Stimulated activated naive CD8-positive, alpha-beta T cell treated with anti-CD3 and anti-CD28 coated beads, Interleukin-15, amount 100 ng/mL, for 72 hours (primary cell): ENCODE data around the gene HIPK1.

ENCODE experiments used
- ATAC-seq: fragments of 150-1000 bp; cut with Tn5 transposase; 2 replicates; pipeline ENCODE4 v1.10.0; 2021; ENCODE audit warnings: mild to moderate bottlenecking, moderate library complexity
- DNase-seq, 2 donors: peaks; one replicate each; pipeline ENCODE4 v3.0.0; 2021 to 2022
- H3K27ac Mint-ChIP-seq, 2 donors: one replicate each; pipeline ENCODE4 v1.8.0; 2022; ENCODE audit warnings: mild to moderate bottlenecking in 2 of 2, mixed read lengths in 2 of 2, moderate library complexity in 2 of 2
- H3K27me3 Mint-ChIP-seq: one replicate; pipeline ENCODE4 v1.8.0; 2022; ENCODE audit warnings: mixed read lengths
- H3K4me1 Mint-ChIP-seq: one replicate; pipeline ENCODE4 v1.8.0; 2022; ENCODE audit warnings: mild to moderate bottlenecking, mixed read lengths
- H3K4me3 Mint-ChIP-seq, 2 donors: one replicate each; pipeline ENCODE4 v1.8.0; 2022; ENCODE audit warnings: mild to moderate bottlenecking in 2 of 2, mixed read lengths in 2 of 2, moderate library complexity in 1 of 2
- H3K9me3 Mint-ChIP-seq, 2 donors: one replicate each; pipeline ENCODE4 v1.8.0; 2022; ENCODE audit warnings: mixed read lengths in 2 of 2

Gene HIPK1

GRCh38 chr1:114025609-114026401 is 96.7 kb downstream of the HIPK1 start:
- Mint-ChIP-seq H3K27ac (peak overlapping the region in 1 of 2 donors; percentile 27), H3K9me3 (no peaks in the 10 kb centered on the region), H3K4me3 (no peak overlapping the region), H3K27me3 (no peaks in the 10 kb centered on the region), H3K4me1 (no peaks in the 10 kb centered on the region)
- ATAC-seq: no peak
- no peak for DNase-seq

GRCh38 chr1:114026797-114027196 is 97.7 kb downstream of the HIPK1 start:
- H3K4me1 Mint-ChIP-seq: no peaks in the 10 kb centered on the region
- no peak for ATAC-seq
- H3K9me3 Mint-ChIP-seq: no peaks in the 10 kb centered on the region
- H3K27me3 Mint-ChIP-seq: no peaks in the 10 kb centered on the region
- H3K4me3 Mint-ChIP-seq: no peak overlapping the region
- DNase-seq: no peak
- no peak overlapping the region for H3K27ac Mint-ChIP-seq
